SU-DHL-6 (cell line): ENCODE data around the gene FRY.

Experiments
- EZH2phosphoT487 ChIP-seq: fragments of 200-600 bp; sonication (generic), shearing (Covaris generic); conservative IDR thresholded peaks from 2 replicates; pipeline ENCODE4 v1.6.1; 2018; ENCODE audit warnings: mild to moderate bottlenecking, antibody characterized with exemption, low read length, moderate library complexity, mixed read lengths
- TF ChIP-seq, protein P1 (sequence below): fragments of 200-600 bp; sonication (generic); IDR thresholded peaks from one replicate; pipeline ENCODE4 v1.5.1; 2017; ENCODE audit warnings: antibody characterized with exemption, mild to moderate bottlenecking, low read length, moderate library complexity; ENCODE audit not compliant: insufficient read depth, poor library complexity, severe bottlenecking

DNA sequence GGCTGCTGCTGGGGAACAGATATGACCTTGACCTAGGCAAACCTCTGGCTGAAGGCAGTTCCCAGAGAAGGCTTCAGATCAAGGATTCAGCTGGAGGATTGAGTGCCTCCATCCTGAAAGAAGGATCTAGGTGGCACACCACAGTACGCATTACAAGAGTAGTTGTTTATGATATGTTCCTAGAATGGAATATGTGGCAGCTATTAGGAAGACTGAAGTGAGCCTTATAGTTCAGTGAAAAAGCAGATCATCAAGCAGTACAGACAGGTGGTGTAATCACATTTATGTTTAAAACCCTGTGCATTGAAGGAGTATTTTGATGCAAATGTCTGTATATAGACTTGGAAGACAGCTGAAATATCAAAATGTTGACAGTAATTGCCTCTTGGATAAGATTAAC lies 167.6 kb downstream of the FRY start:
- TF ChIP-seq, protein P1, sequence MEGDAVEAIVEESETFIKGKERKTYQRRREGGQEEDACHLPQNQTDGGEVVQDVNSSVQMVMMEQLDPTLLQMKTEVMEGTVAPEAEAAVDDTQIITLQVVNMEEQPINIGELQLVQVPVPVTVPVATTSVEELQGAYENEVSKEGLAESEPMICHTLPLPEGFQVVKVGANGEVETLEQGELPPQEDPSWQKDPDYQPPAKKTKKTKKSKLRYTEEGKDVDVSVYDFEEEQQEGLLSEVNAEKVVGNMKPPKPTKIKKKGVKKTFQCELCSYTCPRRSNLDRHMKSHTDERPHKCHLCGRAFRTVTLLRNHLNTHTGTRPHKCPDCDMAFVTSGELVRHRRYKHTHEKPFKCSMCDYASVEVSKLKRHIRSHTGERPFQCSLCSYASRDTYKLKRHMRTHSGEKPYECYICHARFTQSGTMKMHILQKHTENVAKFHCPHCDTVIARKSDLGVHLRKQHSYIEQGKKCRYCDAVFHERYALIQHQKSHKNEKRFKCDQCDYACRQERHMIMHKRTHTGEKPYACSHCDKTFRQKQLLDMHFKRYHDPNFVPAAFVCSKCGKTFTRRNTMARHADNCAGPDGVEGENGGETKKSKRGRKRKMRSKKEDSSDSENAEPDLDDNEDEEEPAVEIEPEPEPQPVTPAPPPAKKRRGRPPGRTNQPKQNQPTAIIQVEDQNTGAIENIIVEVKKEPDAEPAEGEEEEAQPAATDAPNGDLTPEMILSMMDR = no peak
- TF ChIP-seq EZH2phosphoT487 = no peak
